ENCODE results near the gene SRGAP1.

Gene SRGAP1

GRCh38 chr12:63909746-63910145 lies 65.2 kb downstream of the SRGAP1 start:
- no peaks in the 10 kb centered on the region for H3F3A ChIP-seq (ENCODE audit: insufficient read depth, low read length)
- H3K4me3 ChIP-seq (ENCODE audit: low read depth, low read length, poor library complexity, severe bottlenecking): no peak overlapping the region
- H3K27ac ChIP-seq (ENCODE audit: low read depth, low read length, poor library complexity, severe bottlenecking): no peak overlapping the region
- H3K27me3 ChIP-seq (ENCODE audit: insufficient read depth, low read length): no peaks in the 10 kb centered on the region
- H3K36me3 ChIP-seq (ENCODE audit: insufficient read depth, low read length): no peaks in the 10 kb centered on the region
- no peaks in the 10 kb centered on the region for H3K79me2 ChIP-seq (ENCODE audit: insufficient read depth, low read length)
- no peak overlapping the region for H3K4me2 ChIP-seq (ENCODE audit: low read length)
- no peak for TF ChIP-seq EZH2 (IDR thresholded peaks at IDR 0.05; ENCODE audit: borderline replicate concordance, low read length)
- TF ChIP-seq, protein P1, sequence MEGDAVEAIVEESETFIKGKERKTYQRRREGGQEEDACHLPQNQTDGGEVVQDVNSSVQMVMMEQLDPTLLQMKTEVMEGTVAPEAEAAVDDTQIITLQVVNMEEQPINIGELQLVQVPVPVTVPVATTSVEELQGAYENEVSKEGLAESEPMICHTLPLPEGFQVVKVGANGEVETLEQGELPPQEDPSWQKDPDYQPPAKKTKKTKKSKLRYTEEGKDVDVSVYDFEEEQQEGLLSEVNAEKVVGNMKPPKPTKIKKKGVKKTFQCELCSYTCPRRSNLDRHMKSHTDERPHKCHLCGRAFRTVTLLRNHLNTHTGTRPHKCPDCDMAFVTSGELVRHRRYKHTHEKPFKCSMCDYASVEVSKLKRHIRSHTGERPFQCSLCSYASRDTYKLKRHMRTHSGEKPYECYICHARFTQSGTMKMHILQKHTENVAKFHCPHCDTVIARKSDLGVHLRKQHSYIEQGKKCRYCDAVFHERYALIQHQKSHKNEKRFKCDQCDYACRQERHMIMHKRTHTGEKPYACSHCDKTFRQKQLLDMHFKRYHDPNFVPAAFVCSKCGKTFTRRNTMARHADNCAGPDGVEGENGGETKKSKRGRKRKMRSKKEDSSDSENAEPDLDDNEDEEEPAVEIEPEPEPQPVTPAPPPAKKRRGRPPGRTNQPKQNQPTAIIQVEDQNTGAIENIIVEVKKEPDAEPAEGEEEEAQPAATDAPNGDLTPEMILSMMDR (IDR thresholded peaks at IDR 0.05; ENCODE audit: low read length): no peak
- H4K20me1 ChIP-seq (ENCODE audit: insufficient read depth, low read length): no peaks in the 10 kb centered on the region
- no peaks in the 10 kb centered on the region for H3K4me1 ChIP-seq (ENCODE audit: insufficient read depth, low read length, severe bottlenecking)
- no peaks in the 10 kb centered on the region for H3K9me3 ChIP-seq (ENCODE audit: low read length)
- H2AFZ ChIP-seq (ENCODE audit: low read length): no peak overlapping the region
- H3K9me2 ChIP-seq (ENCODE audit: low read depth, low read length): no peaks in the 10 kb centered on the region
- no peak overlapping the region for H3K9ac ChIP-seq (ENCODE audit: low read length)

- Histone ChIP-seq H3K4me1 (ENCODE audit: insufficient read depth, low read length, severe bottlenecking) (no peaks in the 10 kb centered on the region), H3K4me2 (ENCODE audit: low read length) (no peak overlapping the region), H3K79me2 (ENCODE audit: insufficient read depth, low read length) (no peaks in the 10 kb centered on the region), H2AFZ (ENCODE audit: low read length) (no peak overlapping the region), H3K9ac (ENCODE audit: low read length) (no peak overlapping the region), H3K27ac (ENCODE audit: low read depth, low read length, poor library complexity, severe bottlenecking) (no peak overlapping the region), H3K27me3 (ENCODE audit: insufficient read depth, low read length) (no peaks in the 10 kb centered on the region), H3K9me3 (ENCODE audit: low read length) (no peaks in the 10 kb centered on the region), H4K20me1 (ENCODE audit: insufficient read depth, low read length) (no peaks in the 10 kb centered on the region), H3K4me3 (ENCODE audit: low read depth, low read length, poor library complexity, severe bottlenecking) (no peak overlapping the region), H3K9me2 (ENCODE audit: low read depth, low read length) (no peaks in the 10 kb centered on the region), H3K36me3 (ENCODE audit: insufficient read depth, low read length) (no peaks in the 10 kb centered on the region), H3F3A (ENCODE audit: insufficient read depth, low read length) (no peaks in the 10 kb centered on the region)
- TF ChIP-seq EZH2 (IDR thresholded peaks at IDR 0.05; ENCODE audit: borderline replicate concordance, low read length): no peak
- TF ChIP-seq, protein P1 (IDR thresholded peaks at IDR 0.05; ENCODE audit: low read length): no peak
Observed at GRCh38 chr12:63911341-63911740, 66.8 kb downstream of the SRGAP1 start.

DNA sequence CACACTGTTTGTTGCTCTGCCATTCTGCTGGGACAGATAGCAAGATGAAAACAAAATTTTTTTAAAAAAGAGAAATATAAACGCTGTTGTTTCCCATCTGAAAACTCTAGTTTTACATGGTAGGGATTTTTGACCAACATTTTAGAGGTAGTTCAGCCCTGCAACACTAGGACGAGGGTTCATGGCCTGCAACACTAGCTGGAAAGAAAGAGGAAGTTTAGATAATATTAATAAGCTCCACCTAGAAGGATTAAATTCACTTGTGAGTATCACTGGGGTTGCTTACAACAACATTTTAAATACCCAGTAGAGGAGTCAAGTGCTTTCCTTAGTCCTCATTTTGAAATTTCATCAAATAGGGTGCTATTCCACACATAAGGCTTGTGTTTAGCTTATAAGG lies 68.2 kb downstream of the SRGAP1 start:
- no peak overlapping the region for H3K4me2 ChIP-seq (ENCODE audit: low read length)
- H2AFZ ChIP-seq (ENCODE audit: low read length): no peak overlapping the region
- H3K9me2 ChIP-seq (ENCODE audit: low read depth, low read length): no peaks in the 10 kb centered on the region
- no peaks in the 10 kb centered on the region for H3K27me3 ChIP-seq (ENCODE audit: insufficient read depth, low read length)
- H4K20me1 ChIP-seq (ENCODE audit: insufficient read depth, low read length): no peaks in the 10 kb centered on the region
- H3K4me1 ChIP-seq (ENCODE audit: insufficient read depth, low read length, severe bottlenecking): no peaks in the 10 kb centered on the region
- no peaks in the 10 kb centered on the region for H3F3A ChIP-seq (ENCODE audit: insufficient read depth, low read length)
- H3K4me3 ChIP-seq (ENCODE audit: low read depth, low read length, poor library complexity, severe bottlenecking): no peak overlapping the region
- no peaks in the 10 kb centered on the region for H3K9me3 ChIP-seq (ENCODE audit: low read length)
- H3K79me2 ChIP-seq (ENCODE audit: insufficient read depth, low read length): no peaks in the 10 kb centered on the region
- H3K36me3 ChIP-seq (ENCODE audit: insufficient read depth, low read length): no peaks in the 10 kb centered on the region
- no peak overlapping the region for H3K9ac ChIP-seq (ENCODE audit: low read length)
- H3K27ac ChIP-seq (ENCODE audit: low read depth, low read length, poor library complexity, severe bottlenecking): no peak overlapping the region
- TF ChIP-seq EZH2 (IDR thresholded peaks at IDR 0.05; ENCODE audit: borderline replicate concordance, low read length): no peak
- TF ChIP-seq, protein P1 (IDR thresholded peaks at IDR 0.05; ENCODE audit: low read length): no peak

All from OCI-LY1 (cell line).